Esophagus (tissue), 2 donors: Measurements from ENCODE around the gene PSMB3. TPM values are rescaled to one million over a fixed set of nuclear protein-coding genes. Genes with fewer than 3 reads are reported as not detected.

Experiments
- H3K27ac ChIP-seq, 2 donors: one replicate each; pipeline ENCODE4 v1.5.1; 2013; ENCODE audit warnings: low read depth in 2 of 2, mild to moderate bottlenecking in 2 of 2, inconsistent platforms in 1 of 2, low read length in 1 of 2, moderate library complexity in 1 of 2
- H3K27me3 ChIP-seq, 2 donors: one replicate each; pipeline ENCODE4 v1.6.1; 2013; ENCODE audit warnings: low read length in 2 of 2, control low read depth in 1 of 2, mild to moderate bottlenecking in 1 of 2; ENCODE audit not compliant: insufficient read depth in 2 of 2, control insufficient read depth in 1 of 2
- H3K36me3 ChIP-seq, 2 donors: one replicate each; pipeline ENCODE4 v1.6.1; 2013; ENCODE audit warnings: low read length in 1 of 2; ENCODE audit not compliant: control insufficient read depth in 2 of 2, insufficient read depth in 2 of 2
- H3K4me1 ChIP-seq, 2 donors: one replicate each; pipeline ENCODE4 v1.6.1; 2013; ENCODE audit warnings: low read length in 1 of 2; ENCODE audit not compliant: control insufficient read depth in 2 of 2, insufficient read depth in 2 of 2
- H3K4me3 ChIP-seq, 2 donors: one replicate each; pipeline ENCODE4 v1.5.1; 2013; ENCODE audit warnings: low read length in 2 of 2, mild to moderate bottlenecking in 2 of 2, low read depth in 1 of 2, moderate library complexity in 1 of 2
- H3K9me3 ChIP-seq, 2 donors: one replicate each; pipeline ENCODE4 v1.6.1; 2013; ENCODE audit warnings: mild to moderate bottlenecking in 2 of 2, low read depth in 1 of 2, low read length in 1 of 2, moderate library complexity in 1 of 2; ENCODE audit not compliant: control insufficient read depth in 2 of 2, insufficient read depth in 1 of 2
- WGBS, 2 donors: extraction: QIAGEN DNeasy Blood & Tissue Kit; methylation state at CpG; one replicate each; pipeline ENCODE4 v1.1.7; 2013; 5-methylcytosine and 5-hydroxymethylcytosine counted together
- polyA plus RNA-seq, 2 donors: library from polyadenylated mRNA; stranded (reverse); fragments of 200-250 nt; gene quantifications; one replicate each; pipeline ENCODE4 v1.2.3, GENCODE V29; 2013
- donor health status: healthy with polysubstance abuse.
- donor health status: Bipolar disorder and iron deficiency.

PSMB3 gene
- polyA plus RNA-seq: 100 to 1,000 TPM; 198 to 204 TPM

GRCh38 chr17:38752308-38753070 lies at the start of gene PSMB3:
Gene PSMB3, plus strand, starts transcription at chr17:38752741. Its CDS starts 86 bp downstream, at chr17:38752827.
- Histone ChIP-seq H3K4me1 (peaks cover 0 to 5% of the 10 kb centered on the region in 2 donors), H3K4me3 (peak within 1 kb of the TSS; percentile 88 to 89)

GRCh38 chr17:38702916-38703741 lies 49.4 kb upstream of the PSMB3 start:
- Histone ChIP-seq H3K4me3 (peak overlapping the region; percentile 76 to 92), H3K27ac (peak overlapping the region; percentile 97 to 99), H3K4me1 (peaks cover 8 to 11% of the 10 kb centered on the region in 2 donors), H3K36me3 (peaks cover 0 to 7% of the 10 kb centered on the region in 2 donors), H3K27me3 (no peaks in the 10 kb centered on the region), H3K9me3 (no peaks in the 10 kb centered on the region)
- WGBS, 2 donors: 1% methylated on average over 55 of the region's 55 CpGs

More at GRCh38 chr17:38752308-38753070, at the start of gene PSMB3:
- no peaks in the 10 kb centered on the region for H3K9me3 ChIP-seq
- 0 to 1% methylated on average over 43 to 44 of the region's 44 CpGs for WGBS, 2 donors
- no peaks in the 10 kb centered on the region for H3K27me3 ChIP-seq
- peaks cover 3% of the 10 kb centered on the region in 2 donors for H3K36me3 ChIP-seq
- peak within 1 kb of the TSS; percentile 89 to 94 for H3K27ac ChIP-seq

GRCh38 chr17:38703742-38704605 lies 48.6 kb upstream of the PSMB3 start:
- peak overlapping the region; percentile 76 to 92 for H3K4me3 ChIP-seq
- peak overlapping the region; percentile 97 to 99 for H3K27ac ChIP-seq
- peaks cover 0 to 10% of the 10 kb centered on the region in 2 donors for H3K36me3 ChIP-seq
- peaks cover 9 to 11% of the 10 kb centered on the region in 2 donors for H3K4me1 ChIP-seq
- H3K27me3 ChIP-seq: no peaks in the 10 kb centered on the region
- H3K9me3 ChIP-seq: no peaks in the 10 kb centered on the region
- 0 to 1% methylated on average over 45 to 50 of the region's 50 CpGs for WGBS, 2 donors

- Histone ChIP-seq H3K4me1 (peaks cover 10 to 11% of the 10 kb centered on the region in 2 donors), H3K36me3 (peaks cover 3 to 17% of the 10 kb centered on the region in 2 donors), H3K4me3 (peak within 1 kb of the TSS; percentile 76 to 92), H3K27me3 (no peaks in the 10 kb centered on the region), H3K27ac (peak within 1 kb of the TSS; percentile 97 to 99), H3K9me3 (no peaks in the 10 kb centered on the region)
- 0 to 1% methylated on average over 50 to 100 of the region's 100 CpGs for WGBS, 2 donors
Measured at GRCh38 chr17:38704606-38705522, 47.7 kb upstream of the PSMB3 start, which contains the start of gene MLLT6. Gene MLLT6, plus strand, starts transcription at chr17:38705273. Its CDS starts 360 bp downstream, at chr17:38705633.

GRCh38 chr17:38705523-38705802 lies 47.1 kb upstream of the PSMB3 start:
- 0 to 1% methylated on average over 15 to 26 of the region's 32 CpGs for WGBS, 2 donors
- H3K9me3 ChIP-seq: no peaks in the 10 kb centered on the region
- H3K36me3 ChIP-seq: peaks cover 3 to 17% of the 10 kb centered on the region in 2 donors
- no peaks in the 10 kb centered on the region for H3K27me3 ChIP-seq
- H3K4me3 ChIP-seq: peak overlapping the region; percentile 71 to 92
- H3K27ac ChIP-seq: peak overlapping the region; percentile 97 to 99
- H3K4me1 ChIP-seq: peaks cover 10 to 11% of the 10 kb centered on the region in 2 donors

GRCh38 chr17:38705803-38706504 lies 46.6 kb upstream of the PSMB3 start:
- Histone ChIP-seq H3K27me3 (no peaks in the 10 kb centered on the region), H3K4me3 (peak overlapping the region; percentile 71 to 92), H3K36me3 (peaks cover 3 to 19% of the 10 kb centered on the region in 2 donors), H3K27ac (peak overlapping the region; percentile 97 to 99), H3K9me3 (no peaks in the 10 kb centered on the region), H3K4me1 (peaks cover 10% of the 10 kb centered on the region in 2 donors)
- WGBS, 2 donors: 1% methylated on average over 29 to 38 of the region's 38 CpGs

GRCh38 chr17:38706505-38707216 lies 45.9 kb upstream of the PSMB3 start:
- Histone ChIP-seq H3K4me3 (peak overlapping the region; percentile 71 to 92), H3K36me3 (peaks cover 7 to 26% of the 10 kb centered on the region in 2 donors), H3K27ac (peak overlapping the region; percentile 97 to 99), H3K9me3 (no peaks in the 10 kb centered on the region), H3K4me1 (peaks cover 8 to 10% of the 10 kb centered on the region in 2 donors), H3K27me3 (no peaks in the 10 kb centered on the region)
- WGBS, 2 donors: 7 to 9% methylated on average over 20 of the region's 20 CpGs
